ENCODE measurements around the gene ARMC2.

DNA sequence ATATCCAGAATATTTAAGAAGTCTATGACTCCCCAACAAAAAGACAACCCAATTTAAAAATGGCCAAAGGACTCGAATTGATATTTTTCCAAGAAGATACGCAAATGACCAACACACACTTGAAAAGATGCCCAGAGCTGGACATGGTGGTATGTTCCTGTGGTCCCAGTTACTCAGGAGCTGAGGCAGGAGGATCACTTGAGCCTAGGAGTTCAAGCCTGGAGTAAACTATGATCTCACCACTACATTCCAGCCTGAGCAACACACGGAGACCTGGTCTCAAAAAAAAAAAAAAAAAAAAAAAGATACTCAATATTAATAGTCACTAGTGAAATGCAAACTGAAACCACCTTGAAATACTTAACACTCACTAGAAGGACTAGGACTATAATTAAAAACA lies 12.2 kb upstream of the ARMC2 start:
- TF ChIP-seq, protein P1, sequence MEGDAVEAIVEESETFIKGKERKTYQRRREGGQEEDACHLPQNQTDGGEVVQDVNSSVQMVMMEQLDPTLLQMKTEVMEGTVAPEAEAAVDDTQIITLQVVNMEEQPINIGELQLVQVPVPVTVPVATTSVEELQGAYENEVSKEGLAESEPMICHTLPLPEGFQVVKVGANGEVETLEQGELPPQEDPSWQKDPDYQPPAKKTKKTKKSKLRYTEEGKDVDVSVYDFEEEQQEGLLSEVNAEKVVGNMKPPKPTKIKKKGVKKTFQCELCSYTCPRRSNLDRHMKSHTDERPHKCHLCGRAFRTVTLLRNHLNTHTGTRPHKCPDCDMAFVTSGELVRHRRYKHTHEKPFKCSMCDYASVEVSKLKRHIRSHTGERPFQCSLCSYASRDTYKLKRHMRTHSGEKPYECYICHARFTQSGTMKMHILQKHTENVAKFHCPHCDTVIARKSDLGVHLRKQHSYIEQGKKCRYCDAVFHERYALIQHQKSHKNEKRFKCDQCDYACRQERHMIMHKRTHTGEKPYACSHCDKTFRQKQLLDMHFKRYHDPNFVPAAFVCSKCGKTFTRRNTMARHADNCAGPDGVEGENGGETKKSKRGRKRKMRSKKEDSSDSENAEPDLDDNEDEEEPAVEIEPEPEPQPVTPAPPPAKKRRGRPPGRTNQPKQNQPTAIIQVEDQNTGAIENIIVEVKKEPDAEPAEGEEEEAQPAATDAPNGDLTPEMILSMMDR (conservative IDR thresholded peaks at IDR 0.05; ENCODE audit: low read depth in 2 of 2), result no peak
- TF ChIP-seq EZH2 (IDR thresholded peaks at IDR 0.05; ENCODE audit: low read depth, unreplicated experiment), result no peak
- no peak for TF ChIP-seq POLR2AphosphoS5 (IDR thresholded peaks at IDR 0.05; ENCODE audit: low read depth)
- TF ChIP-seq, protein P2, sequence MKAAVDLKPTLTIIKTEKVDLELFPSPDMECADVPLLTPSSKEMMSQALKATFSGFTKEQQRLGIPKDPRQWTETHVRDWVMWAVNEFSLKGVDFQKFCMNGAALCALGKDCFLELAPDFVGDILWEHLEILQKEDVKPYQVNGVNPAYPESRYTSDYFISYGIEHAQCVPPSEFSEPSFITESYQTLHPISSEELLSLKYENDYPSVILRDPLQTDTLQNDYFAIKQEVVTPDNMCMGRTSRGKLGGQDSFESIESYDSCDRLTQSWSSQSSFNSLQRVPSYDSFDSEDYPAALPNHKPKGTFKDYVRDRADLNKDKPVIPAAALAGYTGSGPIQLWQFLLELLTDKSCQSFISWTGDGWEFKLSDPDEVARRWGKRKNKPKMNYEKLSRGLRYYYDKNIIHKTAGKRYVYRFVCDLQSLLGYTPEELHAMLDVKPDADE (IDR thresholded peaks at IDR 0.05), result no peak

Data from GM23338 (cell line).